ENCODE data around the gene TMEM218. TPM values are rescaled to one million over a fixed set of nuclear protein-coding genes. Genes with fewer than 3 reads are reported as not detected.

TMEM218 gene
- total and polyA plus RNA-seq, 2 donors (not counting 1 experiment from before 2014, with no cell fraction given): 31.9 to 34.8 TPM

GRCh38 chr11:125148743-125149142, 37.3 kb upstream of the TMEM218 start:
- H3K27me3 ChIP-seq (ENCODE audit: control insufficient read depth, insufficient read depth, low read length): peaks cover 9% of the 10 kb centered on the region
- H3K9me3 ChIP-seq (ENCODE audit: control insufficient read depth, insufficient read depth, low read depth, low read length): no peaks in the 10 kb centered on the region

GRCh38 chr11:125148011-125148410, 36.6 kb upstream of the TMEM218 start:
- Histone ChIP-seq H3K27me3 (ENCODE audit: control insufficient read depth, insufficient read depth, low read length) (peaks cover 9% of the 10 kb centered on the region), H4K20me1 (ENCODE audit: control insufficient read depth, extremely low read depth, insufficient read depth, low read length) (no peaks in the 10 kb centered on the region), H3K4me3 (replicated peaks in 1 of 4; ENCODE audit: control extremely low read depth in 1 of 4, insufficient read depth in 1 of 4, low read depth in 3 of 4, low read length in 4 of 4) (no peak overlapping the region), H3K9ac (ENCODE audit: insufficient read depth, low read length) (no peak overlapping the region), H2AFZ (ENCODE audit: low read length) (no peak overlapping the region), H3K36me3 (ENCODE audit: control insufficient read depth, insufficient read depth, low read length) (no peaks in the 10 kb centered on the region), H3K4me2 (ENCODE audit: extremely low read depth, insufficient read depth, low read length) (no peak overlapping the region), H3K9me3 (ENCODE audit: control insufficient read depth, insufficient read depth, low read depth, low read length) (no peaks in the 10 kb centered on the region), H3K27ac (ENCODE audit: insufficient read depth, low read length) (no peak overlapping the region), H3K79me2 (ENCODE audit: control insufficient read depth, insufficient read depth, low read length) (no peaks in the 10 kb centered on the region), H3K4me1 (ENCODE audit: control insufficient read depth, extremely low read depth, insufficient read depth, low read length) (no peaks in the 10 kb centered on the region)
- TF ChIP-seq CTCF (conservative IDR thresholded peaks at IDR 0.05 in 1 of 2, IDR thresholded peaks at IDR 0.05 in 1 of 2; ENCODE audit: low read depth in 1 of 2, low read length in 2 of 2) (no peak), EZH2 (IDR thresholded peaks at IDR 0.05; ENCODE audit: low read length, missing control alignments) (no peak)
- no peak for DNase-seq (ENCODE audit: low read depth in 2 of 2)

More at GRCh38 chr11:125148743-125149142, 37.3 kb upstream of the TMEM218 start:
- Histone ChIP-seq H3K9ac (ENCODE audit: insufficient read depth, low read length) (no peak overlapping the region), H3K4me1 (ENCODE audit: control insufficient read depth, extremely low read depth, insufficient read depth, low read length) (no peaks in the 10 kb centered on the region), H3K27ac (ENCODE audit: insufficient read depth, low read length) (no peak overlapping the region), H2AFZ (ENCODE audit: low read length) (no peak overlapping the region), H3K79me2 (ENCODE audit: control insufficient read depth, insufficient read depth, low read length) (no peaks in the 10 kb centered on the region), H3K4me2 (ENCODE audit: extremely low read depth, insufficient read depth, low read length) (no peak overlapping the region), H3K4me3 (replicated peaks in 1 of 4; ENCODE audit: control extremely low read depth in 1 of 4, insufficient read depth in 1 of 4, low read depth in 3 of 4, low read length in 4 of 4) (no peak overlapping the region), H3K36me3 (ENCODE audit: control insufficient read depth, insufficient read depth, low read length) (no peaks in the 10 kb centered on the region), H4K20me1 (ENCODE audit: control insufficient read depth, extremely low read depth, insufficient read depth, low read length) (no peaks in the 10 kb centered on the region)
- no peak for DNase-seq (ENCODE audit: low read depth in 2 of 2)
- TF ChIP-seq CTCF (conservative IDR thresholded peaks at IDR 0.05 in 1 of 2, IDR thresholded peaks at IDR 0.05 in 1 of 2; ENCODE audit: low read depth in 1 of 2, low read length in 2 of 2) (no peak), EZH2 (IDR thresholded peaks at IDR 0.05; ENCODE audit: low read length, missing control alignments) (no peak)

- no peak for DNase-seq (ENCODE audit: low read depth in 2 of 2)
- Histone ChIP-seq H3K4me1 (ENCODE audit: control insufficient read depth, extremely low read depth, insufficient read depth, low read length) (no peaks in the 10 kb centered on the region), H2AFZ (ENCODE audit: low read length) (no peak overlapping the region), H3K9ac (ENCODE audit: insufficient read depth, low read length) (no peak overlapping the region), H3K27me3 (ENCODE audit: control insufficient read depth, insufficient read depth, low read length) (peaks cover 8% of the 10 kb centered on the region), H3K79me2 (ENCODE audit: control insufficient read depth, insufficient read depth, low read length) (no peaks in the 10 kb centered on the region), H3K4me3 (replicated peaks in 1 of 4; ENCODE audit: control extremely low read depth in 1 of 4, insufficient read depth in 1 of 4, low read depth in 3 of 4, low read length in 4 of 4) (no peak overlapping the region), H3K36me3 (ENCODE audit: control insufficient read depth, insufficient read depth, low read length) (no peaks in the 10 kb centered on the region), H3K9me3 (ENCODE audit: control insufficient read depth, insufficient read depth, low read depth, low read length) (no peaks in the 10 kb centered on the region), H3K27ac (ENCODE audit: insufficient read depth, low read length) (no peak overlapping the region), H4K20me1 (ENCODE audit: control insufficient read depth, extremely low read depth, insufficient read depth, low read length) (no peaks in the 10 kb centered on the region), H3K4me2 (ENCODE audit: extremely low read depth, insufficient read depth, low read length) (no peak overlapping the region)
- TF ChIP-seq CTCF (conservative IDR thresholded peaks at IDR 0.05 in 1 of 2, IDR thresholded peaks at IDR 0.05 in 1 of 2; ENCODE audit: low read depth in 1 of 2, low read length in 2 of 2) (no peak), EZH2 (IDR thresholded peaks at IDR 0.05; ENCODE audit: low read length, missing control alignments) (no peak)
Measured at GRCh38 chr11:125147280-125147679, 35.9 kb upstream of the TMEM218 start.
